ENCODE data around the gene NSMF. TPM values are rescaled to one million over a fixed set of nuclear protein-coding genes. Genes with fewer than 3 reads are reported as not detected.

Gene NSMF
- total and polyA plus RNA-seq, 10 of the 15 experiments (the other 5 are each of a cell fraction or from before 2014, with no cell fraction given) = 0.13 to 44.3 (median 13.4) TPM

DNA sequence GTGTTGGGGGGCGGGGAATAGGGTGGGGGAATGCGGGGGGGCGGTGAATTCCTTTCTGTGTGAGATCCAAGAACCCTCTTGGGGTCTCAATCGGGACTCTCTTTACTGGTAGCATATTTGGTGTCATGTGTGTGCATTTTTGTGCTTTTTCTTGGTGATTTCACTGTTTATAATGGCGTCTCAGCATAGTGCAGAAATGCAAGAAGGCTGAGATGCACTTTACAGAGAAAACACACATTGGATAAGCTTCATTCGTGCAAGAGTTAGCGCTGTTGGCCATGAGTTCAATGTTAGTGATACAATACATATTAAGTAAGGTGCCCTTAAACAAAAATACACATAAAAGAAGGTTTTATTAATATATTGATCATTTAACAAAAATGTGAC is 17.2 kb downstream of the NSMF start:
- ChIA-PET CTCF (interaction anchor here (1.5 to 3.0 kb wide), 4 partner anchors 18 to 139 kb away, joined by 3 to 16 read pairs (median 7); partner anchors contain the start of genes EXD3, NOXA1 and NRARP), SMC1A (ENCODE audit: uncharacterized antibody, unreplicated experiment) (interaction anchor here (0.7 to 1.9 kb wide), 2 partner anchors 140 to 148 kb away, joined by 3 to 6 read pairs; partner anchors contain the start of gene NRARP), POLR2A (no interaction called here), RAD21 (ENCODE audit: unreplicated experiment) (no interaction called here)
- Histone ChIP-seq H4K20me1 (ENCODE audit: control insufficient read depth, insufficient read depth) (no peaks in the 10 kb centered on the region), H3K9me3 (replicated peaks; ENCODE audit: control insufficient read depth, insufficient read depth, low read length) (no peaks in the 10 kb centered on the region), H3K4me1 (ENCODE audit: control insufficient read depth, insufficient read depth, low read length) (peaks cover 8% of the 10 kb centered on the region), H3K27ac (ENCODE audit: control insufficient read depth, insufficient read depth) (no peak overlapping the region), H3K27me3 (replicated peaks in 1 of 2; ENCODE audit: control insufficient read depth in 2 of 2, insufficient read depth in 2 of 2, low read length in 1 of 2) (no peaks in the 10 kb centered on the region), H2AFZ (ENCODE audit: control insufficient read depth, low read depth, low read length) (no peak overlapping the region), H3K36me3 (ENCODE audit: control insufficient read depth in 2 of 2, insufficient read depth in 2 of 2, low read length in 1 of 2) (no peaks in the 10 kb centered on the region), H3K4me2 (ENCODE audit: control insufficient read depth, insufficient read depth) (no peak overlapping the region), H3K9ac (ENCODE audit: control insufficient read depth, insufficient read depth, low read length) (no peak overlapping the region), H3K4me3 (no peak overlapping the region), H3K79me2 (ENCODE audit: control insufficient read depth, insufficient read depth, low read length) (no peaks in the 10 kb centered on the region)
- no peak for FAIRE-seq
- in situ Hi-C loops (cut with MboI) = no loop called here
- BruUV-seq (replicated peaks) = no TSS peak
- ATAC-seq = no peak
- intact Hi-C loops (cut with micrococcal nuclease; ENCODE audit: unreplicated experiment) = no loop called here
- no peak for DNase-seq (ENCODE audit: low read depth, low spot score)
- TF ChIP-seq BHLHE40 (IDR thresholded peaks at IDR 0.05; ENCODE audit: borderline replicate concordance in 1 of 2, low read depth in 2 of 2, low read length in 1 of 2) (no peak), RB1 (IDR thresholded peaks at IDR 0.05; ENCODE audit: borderline replicate concordance) (no peak), ZNF217 (IDR thresholded peaks at IDR 0.05) (no peak), WRNIP1 (IDR thresholded peaks at IDR 0.05; ENCODE audit: borderline replicate concordance, low read depth, low read length) (no peak), ZSCAN29 (IDR thresholded peaks at IDR 0.05) (no peak), SREBF1 (IDR thresholded peaks at IDR 0.05; ENCODE audit: low read length) (no peak), ZNF592 (IDR thresholded peaks at IDR 0.05) (no peak), SUZ12 (IDR thresholded peaks at IDR 0.05; ENCODE audit: unreplicated experiment) (no peak), BCLAF1 (IDR thresholded peaks at IDR 0.05) (no peak), ZNF274 (IDR thresholded peaks at IDR 0.05; ENCODE audit: insufficient read depth, insufficient read length) (no peak), SPI1 (IDR thresholded peaks at IDR 0.05; ENCODE audit: borderline replicate concordance, insufficient read depth, low read depth, low read length) (no peak), POU2F2 (IDR thresholded peaks at IDR 0.05; ENCODE audit: borderline replicate concordance, low read depth, low read length) (no peak)
- TF ChIP-seq, protein P1, sequence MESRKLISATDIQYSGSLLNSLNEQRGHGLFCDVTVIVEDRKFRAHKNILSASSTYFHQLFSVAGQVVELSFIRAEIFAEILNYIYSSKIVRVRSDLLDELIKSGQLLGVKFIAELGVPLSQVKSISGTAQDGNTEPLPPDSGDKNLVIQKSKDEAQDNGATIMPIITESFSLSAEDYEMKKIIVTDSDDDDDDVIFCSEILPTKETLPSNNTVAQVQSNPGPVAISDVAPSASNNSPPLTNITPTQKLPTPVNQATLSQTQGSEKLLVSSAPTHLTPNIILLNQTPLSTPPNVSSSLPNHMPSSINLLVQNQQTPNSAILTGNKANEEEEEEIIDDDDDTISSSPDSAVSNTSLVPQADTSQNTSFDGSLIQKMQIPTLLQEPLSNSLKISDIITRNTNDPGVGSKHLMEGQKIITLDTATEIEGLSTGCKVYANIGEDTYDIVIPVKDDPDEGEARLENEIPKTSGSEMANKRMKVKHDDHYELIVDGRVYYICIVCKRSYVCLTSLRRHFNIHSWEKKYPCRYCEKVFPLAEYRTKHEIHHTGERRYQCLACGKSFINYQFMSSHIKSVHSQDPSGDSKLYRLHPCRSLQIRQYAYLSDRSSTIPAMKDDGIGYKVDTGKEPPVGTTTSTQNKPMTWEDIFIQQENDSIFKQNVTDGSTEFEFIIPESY (IDR thresholded peaks at IDR 0.05) = no peak
- TF ChIP-seq, protein P2, sequence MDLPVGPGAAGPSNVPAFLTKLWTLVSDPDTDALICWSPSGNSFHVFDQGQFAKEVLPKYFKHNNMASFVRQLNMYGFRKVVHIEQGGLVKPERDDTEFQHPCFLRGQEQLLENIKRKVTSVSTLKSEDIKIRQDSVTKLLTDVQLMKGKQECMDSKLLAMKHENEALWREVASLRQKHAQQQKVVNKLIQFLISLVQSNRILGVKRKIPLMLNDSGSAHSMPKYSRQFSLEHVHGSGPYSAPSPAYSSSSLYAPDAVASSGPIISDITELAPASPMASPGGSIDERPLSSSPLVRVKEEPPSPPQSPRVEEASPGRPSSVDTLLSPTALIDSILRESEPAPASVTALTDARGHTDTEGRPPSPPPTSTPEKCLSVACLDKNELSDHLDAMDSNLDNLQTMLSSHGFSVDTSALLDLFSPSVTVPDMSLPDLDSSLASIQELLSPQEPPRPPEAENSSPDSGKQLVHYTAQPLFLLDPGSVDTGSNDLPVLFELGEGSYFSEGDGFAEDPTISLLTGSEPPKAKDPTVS (IDR thresholded peaks at IDR 0.05; ENCODE audit: low read depth, low read length) = no peak
- WGBS (ENCODE audit: insufficient coverage, insufficient replicate concordance, low lambda C conversion rate, missing lambda C conversion rate) = 35% methylated on average over 6 of the region's 7 CpGs
